Activated CD8-positive, alpha-beta memory T cell treated with anti-CD3 and anti-CD28 coated beads for 24 hours (primary cell): ENCODE results near the gene SORCS2.

Experiments
- DNase-seq: peaks from one replicate; pipeline ENCODE4 v3.0.0-alpha.2; 2020

The SORCS2 gene

DNA sequence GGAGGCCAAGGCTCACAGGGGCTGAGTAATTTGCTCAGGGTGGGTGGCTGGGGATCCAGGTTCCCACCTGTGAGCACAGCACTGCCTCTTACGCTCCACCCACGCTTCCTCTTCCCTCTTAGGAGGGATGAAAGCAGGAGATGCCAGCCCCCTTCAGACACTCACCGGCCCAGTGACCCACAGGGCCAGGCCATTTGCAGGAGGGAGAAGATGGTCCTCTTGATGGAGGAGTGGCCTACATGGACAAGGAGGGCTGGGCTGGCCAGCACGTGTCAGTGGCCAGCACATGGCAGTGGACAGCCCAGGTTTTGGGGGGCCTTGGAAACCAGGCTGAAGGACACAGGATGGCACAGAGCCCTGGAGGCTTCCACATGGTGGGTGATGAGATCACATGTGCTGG, 350.4 kb downstream of the SORCS2 start:
- DNase-seq = no peak

DNA sequence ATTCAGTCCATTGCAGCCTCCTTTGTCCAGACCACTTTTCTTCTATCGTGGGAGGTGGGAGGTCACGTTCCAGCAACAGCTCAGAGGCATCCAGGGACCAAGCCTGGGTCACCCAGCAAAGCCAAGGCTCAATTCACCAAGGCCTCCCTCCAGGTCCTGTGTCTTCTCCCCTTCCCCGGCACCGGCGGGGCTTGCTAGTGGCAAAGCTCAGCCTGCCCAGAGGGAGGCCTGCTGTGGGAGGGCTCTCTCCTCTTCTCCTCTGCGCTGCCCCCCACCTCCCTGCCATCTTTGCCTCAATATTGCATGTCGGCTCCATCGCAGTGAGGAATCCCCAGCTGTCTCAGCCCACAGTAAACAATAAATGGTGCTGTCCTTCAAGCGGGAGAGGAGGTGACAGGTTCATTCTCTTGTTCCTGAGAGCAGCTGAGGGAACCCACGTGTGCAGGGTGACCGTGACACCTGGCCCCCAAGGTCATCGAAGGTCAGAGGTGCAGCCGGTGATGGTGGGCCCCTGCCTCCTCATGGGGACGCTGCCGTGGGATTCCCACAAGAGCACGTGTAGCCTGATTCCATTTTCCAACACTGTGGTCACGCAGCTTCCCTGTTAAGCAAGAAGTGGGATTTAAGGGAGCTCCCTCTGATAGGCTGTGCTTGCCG, 353.9 kb downstream of the SORCS2 start:
- DNase-seq = no peak

DNA sequence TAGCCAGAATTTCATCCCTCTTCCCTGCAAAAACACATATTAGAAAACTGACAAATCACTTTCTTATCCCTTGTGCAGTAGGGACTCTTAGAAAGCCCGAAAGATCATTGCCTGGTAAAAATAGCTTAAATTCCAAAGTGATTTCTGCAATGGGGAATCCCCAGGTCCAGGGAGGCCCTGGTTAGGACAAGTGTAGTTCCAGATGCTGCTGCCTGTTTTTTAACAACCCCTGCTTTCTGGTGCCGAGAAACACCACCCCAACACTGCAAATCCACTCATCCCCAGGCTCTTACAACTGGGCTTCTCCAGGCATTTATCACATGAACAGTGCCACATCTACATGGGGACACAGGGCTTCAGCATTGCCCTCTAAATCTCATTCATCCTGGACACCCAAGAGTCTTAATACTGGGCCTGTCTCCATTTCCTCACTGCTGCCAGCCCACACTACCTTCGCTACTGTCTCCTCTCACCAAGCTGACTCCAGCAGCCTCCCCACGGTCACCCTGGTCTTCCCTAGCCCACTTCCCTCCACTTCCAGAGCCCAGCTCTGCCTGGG, 354.6 kb downstream of the SORCS2 start:
- DNase-seq = no peak

DNA sequence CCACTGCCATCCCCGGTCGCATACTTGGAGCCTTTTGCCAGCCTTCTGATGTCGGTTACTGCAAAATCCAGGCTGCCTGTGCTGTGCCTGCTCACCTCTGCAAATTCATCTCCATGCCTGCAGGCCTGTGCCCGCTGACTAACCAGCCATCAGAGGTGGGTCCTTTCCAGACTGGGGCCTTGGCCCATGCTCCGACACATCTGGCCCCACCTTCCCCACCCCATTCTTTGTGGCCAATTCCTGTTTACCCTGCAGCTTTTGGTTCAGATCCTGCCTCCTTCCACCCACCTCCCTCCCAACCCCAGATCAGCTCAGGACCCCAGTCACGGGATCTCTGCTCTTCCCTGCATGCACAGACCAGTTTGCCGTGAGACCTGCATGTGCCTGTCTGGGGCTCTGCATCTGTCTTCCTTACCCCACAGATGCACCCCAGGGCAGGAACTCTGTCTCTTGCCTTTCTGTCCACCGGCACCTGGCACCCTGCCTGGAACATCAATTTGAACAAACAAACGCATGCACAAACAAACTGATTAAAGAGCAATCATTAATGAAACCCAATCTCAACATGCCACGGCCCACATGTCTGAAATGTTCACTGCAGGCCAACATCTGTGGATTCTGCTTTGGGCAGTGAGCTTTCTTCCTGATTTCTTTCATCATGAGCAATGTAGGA, 355.2 kb downstream of the SORCS2 start:
- no peak for DNase-seq

DNA sequence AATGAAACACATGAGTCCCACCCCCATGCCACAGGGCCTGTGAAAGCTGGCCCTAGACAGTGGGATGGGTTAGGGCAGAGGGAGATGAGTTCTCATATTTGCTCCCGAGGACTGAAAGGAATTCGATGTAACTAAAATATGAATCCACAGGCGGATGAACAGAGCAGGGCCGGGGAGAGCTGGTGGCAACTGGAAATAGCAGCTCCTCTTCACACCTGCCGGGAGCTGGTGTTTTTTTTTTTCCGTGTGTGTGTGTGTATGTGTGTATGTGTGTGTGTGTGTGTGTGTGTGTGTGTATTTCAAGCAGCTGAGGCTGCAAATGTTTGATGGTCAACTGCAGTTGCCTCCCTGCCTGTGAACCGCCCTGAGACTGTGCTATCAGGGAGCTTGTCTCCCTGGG, 357.5 kb downstream of the SORCS2 start:
- no peak for DNase-seq

DNA sequence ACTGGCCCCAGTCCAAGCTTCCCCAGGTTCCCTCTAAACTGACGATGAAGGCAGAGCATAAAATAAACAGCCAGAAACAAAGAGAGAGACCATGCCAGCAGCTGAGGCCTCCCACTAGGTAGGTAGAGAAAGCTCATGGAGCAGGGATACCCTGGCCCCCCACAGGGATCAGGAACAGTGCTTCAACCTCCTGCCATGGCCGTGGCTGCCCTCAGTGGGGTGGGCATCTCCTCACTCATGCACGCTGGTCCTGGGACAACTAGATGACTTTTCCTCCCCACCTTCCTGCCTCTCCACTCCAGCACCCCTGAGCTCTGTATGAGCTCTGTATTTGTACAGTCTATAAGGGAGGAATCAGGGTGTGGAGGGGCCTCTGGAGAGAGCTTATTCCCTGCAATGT, 360.1 kb downstream of the SORCS2 start:
- DNase-seq = no peak

DNA sequence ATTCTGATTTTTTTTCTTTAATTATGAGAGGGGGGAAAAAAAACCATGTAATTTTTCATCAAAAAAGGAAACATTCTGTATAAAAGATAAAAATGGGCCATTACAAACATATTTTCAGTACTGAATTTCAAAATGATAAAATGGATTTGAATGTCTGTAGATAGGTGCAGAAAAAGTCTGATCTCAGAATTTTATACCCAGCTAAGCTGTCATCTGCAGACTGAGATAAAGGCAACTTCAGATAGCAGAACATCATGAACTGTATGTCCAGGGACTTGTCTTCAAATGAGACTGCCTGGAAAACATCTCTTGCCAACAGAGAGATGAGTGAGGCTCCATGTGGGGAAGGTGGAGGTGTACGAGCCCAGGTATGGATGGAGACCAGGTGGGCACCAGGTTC, 360.9 kb downstream of the SORCS2 start:
- no peak for DNase-seq

DNA sequence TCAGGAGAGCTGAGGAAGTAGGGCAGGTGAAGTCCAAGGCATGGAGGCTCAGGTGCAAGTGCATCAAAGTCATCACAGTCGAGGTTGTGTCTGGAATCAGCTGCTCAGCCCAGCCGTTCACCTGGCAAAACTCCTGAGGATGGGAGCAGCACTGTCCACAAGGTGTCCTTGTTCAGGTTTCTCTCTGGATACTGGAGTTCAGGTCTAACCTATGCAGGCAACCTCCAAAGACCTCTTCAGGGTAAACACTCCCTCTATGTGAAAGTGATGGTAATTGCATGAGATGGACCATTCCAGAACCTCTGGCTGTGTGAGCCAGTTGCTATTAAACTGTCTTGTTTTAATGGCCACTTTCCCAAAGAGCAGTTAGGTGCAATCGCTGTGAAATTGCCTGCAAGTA, 362.6 kb downstream of the SORCS2 start:
- DNase-seq = no peak

DNA sequence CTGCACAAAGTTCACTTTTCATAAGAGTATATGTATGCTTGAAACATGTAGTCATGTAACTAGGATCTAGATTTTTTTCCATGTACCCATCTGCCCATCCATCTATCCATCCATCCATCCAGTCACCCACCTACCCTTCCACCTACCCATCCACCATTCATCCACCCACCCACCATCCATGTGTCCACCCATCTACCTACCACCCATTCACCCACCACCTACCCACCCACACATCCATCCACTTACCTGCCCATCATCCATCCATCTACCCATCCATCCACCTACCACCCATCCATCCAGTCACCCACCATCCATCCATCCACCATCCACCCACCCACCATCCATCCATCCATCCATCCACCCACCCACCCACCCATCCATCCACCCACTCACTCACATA, 364.2 kb downstream of the SORCS2 start:
- no peak for DNase-seq

DNA sequence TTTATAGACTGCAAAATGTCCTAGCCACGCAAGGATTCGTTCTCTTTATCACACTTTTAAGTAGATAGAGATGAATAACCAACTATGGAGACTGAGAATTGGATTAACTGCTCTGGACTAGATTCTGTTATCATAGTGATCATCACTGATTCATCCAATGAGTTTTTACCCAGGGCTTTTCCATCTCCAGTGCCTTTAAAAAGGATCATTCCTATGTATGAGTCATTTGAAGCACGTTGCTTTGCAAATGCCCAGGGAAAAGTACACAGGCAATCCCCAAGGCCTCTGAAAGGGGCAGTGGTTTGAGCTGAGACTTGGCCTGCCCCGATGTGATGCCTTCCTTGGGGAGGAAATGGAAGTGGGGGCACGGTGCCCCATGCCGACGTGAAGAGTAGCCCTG, 365.1 kb downstream of the SORCS2 start:
- no peak for DNase-seq

DNA sequence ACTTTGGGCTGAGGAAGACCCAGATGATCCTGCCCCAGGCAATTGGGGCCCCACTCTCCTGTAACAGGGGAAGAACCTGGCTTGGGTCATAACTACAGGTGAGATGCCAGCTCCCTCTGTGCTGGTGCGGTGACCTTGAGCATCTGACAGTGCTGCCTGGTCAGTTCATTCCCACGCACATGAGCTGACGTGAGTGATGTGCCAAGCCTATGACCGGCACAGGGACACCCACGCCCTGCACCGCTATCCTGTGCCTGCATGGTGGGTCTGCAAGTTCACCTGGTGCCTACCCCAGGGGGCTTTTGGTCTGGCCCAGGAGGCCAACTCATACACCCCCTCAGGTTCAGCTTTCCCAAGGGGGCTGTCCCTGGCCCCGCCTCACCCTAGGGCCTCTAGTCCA, 366.1 kb downstream of the SORCS2 start:
- DNase-seq = no peak

DNA sequence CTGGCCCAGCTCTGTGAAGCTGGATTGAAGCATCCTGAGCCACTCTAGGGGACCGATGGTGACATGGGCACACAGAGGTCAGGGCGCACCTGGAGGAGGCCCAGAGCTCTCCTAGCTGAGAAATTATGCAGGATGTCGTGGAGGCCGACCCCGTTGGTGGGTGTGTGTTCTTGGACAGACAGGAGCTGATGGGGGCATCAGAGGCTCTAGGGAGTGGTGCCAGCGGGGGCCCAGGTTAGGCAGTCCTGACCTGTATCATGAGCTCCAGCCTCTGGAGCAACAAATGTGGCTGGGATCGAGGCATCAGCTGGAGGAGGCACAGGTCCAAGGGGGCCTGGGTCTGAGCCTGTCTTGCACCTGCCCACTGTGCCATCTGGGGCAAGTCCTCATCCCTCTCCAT, 367.0 kb downstream of the SORCS2 start:
- DNase-seq = no peak

DNA sequence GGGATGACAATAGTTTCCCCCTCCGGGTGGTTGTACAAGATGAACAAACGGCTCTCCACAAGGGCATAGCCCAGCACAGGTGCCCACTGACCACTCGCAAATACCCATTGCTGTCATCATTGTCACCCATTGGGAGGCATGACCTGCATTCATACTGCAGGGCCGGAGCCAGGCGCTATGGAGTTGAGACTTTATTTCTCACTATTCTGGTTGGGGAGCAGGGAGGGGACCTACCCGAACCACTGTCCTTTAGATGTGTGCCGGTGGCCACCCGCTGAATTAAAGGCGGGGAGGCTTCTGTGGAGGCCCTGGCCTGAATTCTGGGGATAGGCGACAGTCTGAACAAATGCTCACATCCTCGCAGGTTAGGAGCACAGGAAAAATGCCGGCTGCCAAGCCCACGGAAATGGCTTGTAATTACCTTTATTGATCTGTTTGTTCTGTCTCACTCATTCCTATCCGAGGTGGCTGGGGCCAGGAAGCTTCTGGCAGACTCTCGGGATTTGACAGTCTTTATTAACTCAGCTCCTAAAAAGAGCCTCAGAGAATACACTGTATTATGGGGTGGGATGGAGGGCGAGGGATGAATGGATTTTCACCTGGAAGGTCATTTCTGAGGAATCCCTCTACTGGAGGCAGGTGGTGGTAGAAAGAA, 367.5 kb downstream of the SORCS2 start:
- DNase-seq = no peak

DNA sequence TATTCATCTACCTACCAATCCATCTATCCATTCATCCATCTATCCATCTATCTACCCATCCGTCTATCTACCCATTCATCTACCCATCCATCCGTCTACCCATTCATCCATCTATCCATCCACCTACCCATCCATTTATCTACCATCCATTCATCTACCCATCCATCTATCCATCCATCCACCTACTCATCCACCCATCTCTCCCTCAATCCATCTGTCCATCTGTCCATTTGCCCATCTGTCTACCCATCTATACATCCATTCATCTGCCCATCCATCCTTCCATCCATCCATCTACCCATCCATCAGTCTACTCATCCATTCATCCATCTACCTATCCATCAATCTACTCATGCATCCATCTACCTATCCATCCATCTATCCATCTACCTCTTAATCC, 369.2 kb downstream of the SORCS2 start:
- no peak for DNase-seq

DNA sequence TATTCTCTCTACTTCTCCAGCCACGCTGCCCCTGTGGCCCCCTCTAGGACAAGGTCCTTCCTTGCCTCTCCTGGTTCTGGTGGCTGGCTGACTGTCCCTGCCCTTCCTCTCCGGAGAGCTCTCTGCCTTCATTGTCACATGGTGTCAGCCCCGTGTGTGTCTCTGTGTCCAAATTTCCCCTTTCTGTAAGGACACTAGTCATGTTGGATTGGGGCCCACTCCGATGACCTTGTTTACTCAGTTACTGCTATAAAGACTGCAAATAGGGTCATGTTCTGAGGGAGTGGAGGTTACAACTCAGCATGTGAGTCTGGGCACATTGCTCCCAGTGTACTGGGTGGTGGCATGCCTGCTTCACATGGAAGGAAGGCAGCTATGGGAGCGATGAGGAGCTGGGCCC, 371.9 kb downstream of the SORCS2 start:
- no peak for DNase-seq

DNA sequence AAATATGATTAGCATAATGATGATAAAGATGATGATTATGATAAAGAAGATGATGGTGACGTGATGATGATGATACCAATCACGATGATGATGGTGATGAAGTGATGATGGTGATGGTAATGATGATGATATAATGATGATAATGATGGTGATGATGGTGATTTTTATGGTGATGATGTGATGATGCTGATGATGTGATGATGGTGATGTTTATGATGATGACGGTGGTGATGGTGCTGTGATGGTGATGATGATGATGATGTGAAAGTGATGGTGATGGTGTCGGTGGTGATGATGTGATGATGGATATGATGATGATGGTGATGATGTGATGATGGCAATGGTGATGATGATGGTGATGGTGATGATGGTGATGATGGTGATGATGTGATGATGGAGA, 373.1 kb downstream of the SORCS2 start:
- no peak for DNase-seq

DNA sequence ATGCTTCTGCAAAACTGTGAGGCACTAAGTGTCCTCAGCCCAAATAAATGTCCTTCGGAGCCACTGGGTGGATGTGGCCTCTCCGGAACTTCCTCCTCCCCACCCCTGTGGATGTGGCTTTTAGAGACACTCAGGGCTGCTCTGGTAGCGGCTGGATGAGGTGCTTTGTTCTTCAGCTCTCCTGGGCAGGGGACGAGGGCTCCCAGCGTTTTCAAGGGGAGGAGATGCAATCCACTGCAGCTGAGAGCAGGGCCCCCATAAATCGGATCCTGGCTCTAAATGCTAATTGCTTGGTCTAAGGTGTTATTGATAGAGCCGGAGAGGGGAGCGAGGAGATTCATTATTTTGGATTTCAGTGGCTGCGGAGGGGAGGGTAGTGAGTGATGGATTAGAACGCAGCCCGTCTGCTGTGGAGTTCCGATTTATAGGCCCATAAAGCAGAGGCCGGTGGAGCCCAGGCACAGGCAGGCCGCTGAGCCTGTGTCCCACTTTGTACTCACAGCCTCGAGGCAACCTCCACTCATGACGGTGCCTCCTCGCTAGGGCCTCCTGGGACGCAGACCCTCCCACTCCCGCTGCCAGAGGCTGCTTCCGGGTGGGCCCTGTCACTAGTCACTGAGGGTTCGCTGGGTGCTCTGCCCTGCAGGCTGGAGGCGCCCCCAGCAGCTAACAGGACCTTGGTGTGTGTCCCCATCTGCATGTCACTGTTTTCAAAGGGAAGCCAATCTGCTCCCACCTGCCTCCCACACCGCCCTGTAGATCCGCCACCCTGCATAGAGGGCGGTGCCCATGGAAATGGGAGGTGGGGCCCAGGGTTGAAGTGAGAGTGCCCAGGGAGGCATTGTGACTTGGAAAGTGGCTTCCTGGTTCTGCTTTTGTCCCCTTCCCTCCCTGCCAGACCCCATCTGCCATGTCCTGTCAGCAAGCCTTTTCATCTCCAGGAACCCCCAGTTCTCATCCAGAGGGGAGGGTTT, 377.8 kb downstream of the SORCS2 start:
- no peak for DNase-seq

DNA sequence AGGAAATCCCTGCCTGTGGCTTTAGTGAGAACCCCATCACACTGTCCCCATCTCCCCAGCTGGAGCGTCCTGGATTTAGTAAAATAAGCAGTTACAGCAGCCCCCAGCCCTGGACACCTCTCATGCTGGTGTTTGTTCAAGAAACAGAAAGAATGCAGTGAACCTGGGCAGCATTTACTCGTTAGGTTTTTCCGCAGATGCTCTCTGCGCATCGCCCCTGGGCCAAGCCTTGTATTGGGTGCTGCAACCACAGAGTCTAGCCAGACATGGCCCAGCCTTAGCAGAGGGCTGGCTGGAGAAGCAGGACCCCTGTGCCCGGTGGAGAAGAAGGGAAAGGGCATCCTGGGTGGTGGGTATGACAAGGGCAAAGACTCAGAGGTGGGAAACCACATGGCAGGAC, 378.7 kb downstream of the SORCS2 start:
- no peak for DNase-seq

DNA sequence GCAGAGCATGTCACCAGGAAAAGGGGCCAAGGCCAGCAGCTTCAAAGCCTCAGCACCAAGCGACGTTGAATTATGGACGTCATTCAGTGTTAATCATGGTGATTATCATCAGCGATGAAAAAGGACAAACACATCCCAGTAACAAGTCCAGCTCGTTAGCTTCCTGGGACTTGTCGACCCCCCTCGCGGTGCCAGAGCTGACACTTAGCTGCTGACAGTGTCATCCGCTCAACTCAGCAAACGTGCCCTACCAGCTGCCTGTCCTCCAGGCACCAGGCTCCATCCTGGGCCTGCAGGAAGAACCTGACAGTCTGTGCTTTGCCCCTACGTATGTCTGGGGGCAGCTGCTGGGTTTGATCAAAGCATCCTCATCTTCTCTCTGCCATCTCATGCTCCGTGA, 379.4 kb downstream of the SORCS2 start:
- no peak for DNase-seq

DNA sequence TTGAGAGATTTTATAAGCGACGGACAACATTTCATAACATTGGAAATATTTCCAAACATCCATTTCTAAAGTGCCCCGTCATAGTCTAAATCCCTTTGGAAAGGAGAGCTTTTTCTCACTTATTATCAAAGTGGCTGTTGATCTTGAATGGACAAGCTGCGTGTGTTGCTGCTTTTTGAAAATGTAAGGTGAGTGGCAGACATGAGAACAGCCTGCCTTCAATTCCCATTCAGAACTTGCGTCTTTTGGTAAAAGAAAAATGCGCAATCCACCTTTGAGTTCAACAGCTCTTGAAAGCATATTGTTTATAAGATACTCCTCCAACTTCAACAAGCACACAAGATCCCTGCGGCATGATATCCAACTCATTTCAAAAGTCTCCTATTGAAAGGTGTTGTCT, 380.6 kb downstream of the SORCS2 start:
- DNase-seq = no peak

DNA sequence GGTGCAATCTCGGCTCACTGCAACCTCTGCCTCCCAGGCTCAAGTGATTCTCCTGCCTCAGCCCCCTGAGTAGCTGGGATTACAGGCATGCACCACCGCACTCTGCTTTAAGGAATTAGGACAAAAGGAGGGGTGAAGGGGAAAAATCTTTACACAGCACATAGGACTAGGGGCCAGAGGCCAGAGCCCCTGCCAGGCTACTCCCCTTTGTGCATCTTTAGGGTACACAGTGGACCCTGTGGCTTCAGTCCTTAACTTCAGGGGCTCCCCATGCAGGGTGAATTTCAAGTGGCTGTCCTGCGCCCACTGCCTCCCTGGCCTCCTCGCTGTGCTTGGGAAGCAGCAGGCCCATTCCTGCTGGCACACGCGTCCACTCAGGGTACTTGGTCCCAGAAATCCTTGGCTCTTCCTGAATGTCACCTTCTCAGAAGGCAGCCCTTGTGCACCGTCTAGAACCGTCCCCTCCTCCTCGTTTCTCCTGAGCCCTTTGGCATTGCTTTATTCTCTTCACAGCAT, 381.3 kb downstream of the SORCS2 start:
- DNase-seq = no peak

DNA sequence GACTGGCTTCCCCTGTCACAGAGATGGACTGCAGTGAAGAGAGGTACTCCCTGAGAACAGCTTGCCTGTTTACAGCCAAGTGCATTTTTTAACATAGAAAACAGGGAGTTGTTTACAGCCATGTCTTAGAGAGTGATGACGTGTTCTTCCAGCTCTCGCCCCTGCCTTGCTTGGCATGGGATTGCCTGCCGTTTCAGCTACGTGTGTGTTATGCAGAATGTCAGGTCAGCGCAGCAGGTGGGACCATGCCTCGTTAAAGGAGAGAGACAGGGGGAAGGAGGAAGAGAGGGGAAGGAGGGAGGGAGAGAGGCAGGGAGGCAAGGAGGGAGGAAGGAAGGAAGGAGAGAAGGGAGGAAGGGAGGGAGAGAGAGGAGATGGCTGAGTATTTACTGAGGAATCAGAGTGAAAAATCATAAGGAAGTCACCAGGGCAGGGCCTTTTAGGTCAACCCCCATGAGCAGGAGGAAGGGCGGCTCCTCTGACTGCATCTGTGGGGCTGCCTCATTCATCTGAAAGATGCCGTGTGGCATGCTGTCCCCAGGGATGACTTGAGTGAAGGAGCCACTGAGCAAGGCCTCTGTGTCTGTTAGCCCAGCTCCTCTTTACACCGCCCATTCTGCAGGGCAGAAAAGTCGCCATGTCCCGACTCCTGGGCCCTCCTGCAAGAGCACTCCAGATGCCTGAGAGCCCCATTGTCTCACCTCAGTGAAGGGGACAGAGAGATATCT, 382.1 kb downstream of the SORCS2 start:
- no peak for DNase-seq
